Renal pelvis (tissue), 4 donors: Measurements from ENCODE around the gene GLTP. TPM values are rescaled to one million over a fixed set of nuclear protein-coding genes. Genes with fewer than 3 reads are reported as not detected.
"Not testable (repeated sequence)": the region's sequence is repeated elsewhere in the genome, so short reads cannot be mapped to it uniquely, and the experiment has no call there.

Experiments
- DNase-seq: peaks from one replicate; pipeline ENCODE4 v3.0.0-alpha.2; 2013
- polyA plus RNA-seq, 3 donors: library from polyadenylated mRNA; unstranded; fragments of 120-200 nt; gene quantifications; one replicate each; pipeline ENCODE4 v1.2.1, GENCODE V29; 2013; ENCODE audit not compliant: insufficient read length in 3 of 3

Gene GLTP
- polyA plus RNA-seq, 3 donors: 31.7 to 38.6 (median 32.5) TPM

DNA sequence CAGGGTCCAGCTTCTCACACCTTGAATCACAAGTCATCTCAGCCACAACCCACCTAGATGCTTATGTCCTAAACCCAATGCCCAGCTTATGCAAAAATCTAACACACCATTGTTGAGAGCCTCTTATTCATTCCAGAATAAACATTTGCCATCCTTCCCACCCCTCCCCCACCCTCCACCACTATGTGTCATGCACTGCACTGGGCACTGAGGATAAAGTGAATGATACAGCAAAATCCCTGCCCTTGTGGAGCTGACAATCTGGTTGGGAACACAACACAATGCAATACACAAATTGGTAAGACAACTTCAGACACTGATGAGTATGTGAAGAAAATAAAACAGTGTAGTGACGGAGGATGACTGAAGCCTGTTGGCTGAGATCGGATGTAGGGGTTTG lies 1.4 kb upstream of the GLTP start:
- DNase-seq: no peak

- DNase-seq: no peak
These were observed 597 bp upstream of the GLTP start for GRCh38 chr12:109880938-109881337.

GRCh38 chr12:109879351-109880042 lies 844 bp downstream of the GLTP start:
- DNase-seq: no peak

DNA sequence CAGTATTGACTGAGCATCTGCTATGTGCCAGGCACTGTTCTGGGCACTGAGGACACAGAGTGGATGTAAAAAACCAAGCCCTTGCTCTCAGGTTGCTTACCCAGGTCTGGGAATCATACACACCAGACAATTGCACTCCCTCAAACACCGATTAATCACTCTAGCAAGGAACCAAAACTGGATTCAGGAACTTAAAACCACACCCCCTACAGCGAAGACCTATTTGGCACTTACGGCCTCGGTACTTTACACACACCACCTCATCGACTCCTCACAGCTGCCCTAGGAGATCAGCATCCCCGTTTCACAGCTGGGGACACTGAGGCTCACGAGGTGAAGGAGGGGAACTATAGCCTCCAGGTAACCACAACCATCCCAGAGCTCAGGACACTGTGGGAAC lies 1.6 kb downstream of the GLTP start:
- DNase-seq: no peak

GRCh38 chr12:109878247-109878625 lies 2.1 kb downstream of the GLTP start:
- DNase-seq: no peak

DNA sequence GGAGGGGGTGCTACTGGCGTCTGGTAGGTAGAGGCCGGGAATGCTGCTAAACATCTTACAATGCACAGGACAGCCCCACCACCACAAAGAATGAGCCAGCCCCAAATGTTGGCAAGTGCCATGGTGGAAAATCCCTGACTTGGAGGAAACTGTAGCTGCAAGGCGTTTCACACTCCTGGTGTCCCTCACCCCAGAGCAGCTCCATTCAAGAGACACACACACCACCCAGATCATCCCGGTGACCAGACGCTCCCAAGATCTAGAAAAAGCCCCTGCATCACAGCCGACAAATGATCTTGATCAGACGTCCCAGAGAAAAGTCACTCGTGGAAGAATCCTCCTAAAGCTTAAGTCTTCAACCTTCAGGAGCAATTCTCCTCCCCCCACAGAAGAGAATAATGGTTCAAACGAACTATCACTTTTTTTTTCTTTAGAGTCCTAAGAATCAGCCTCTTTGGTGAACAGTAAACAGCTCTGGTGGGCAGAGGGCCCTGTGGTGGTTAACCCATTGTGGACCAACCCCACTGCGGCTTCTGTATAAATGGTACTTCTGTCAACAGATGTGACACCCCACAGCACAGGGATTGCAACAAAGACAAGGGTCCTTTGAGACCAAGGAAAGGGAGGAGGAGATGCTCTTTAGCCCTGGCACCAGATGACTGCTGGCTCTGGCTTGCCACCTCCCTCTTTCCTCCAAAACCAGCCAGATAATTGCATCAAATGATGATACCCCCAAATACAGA lies 2.7 kb downstream of the GLTP start:
- DNase-seq: no peak

GRCh38 chr12:109876406-109876805 lies 3.9 kb downstream of the GLTP start:
- no peak for DNase-seq

GRCh38 chr12:109875572-109876131 lies 4.7 kb downstream of the GLTP start:
- DNase-seq: no peak

DNA sequence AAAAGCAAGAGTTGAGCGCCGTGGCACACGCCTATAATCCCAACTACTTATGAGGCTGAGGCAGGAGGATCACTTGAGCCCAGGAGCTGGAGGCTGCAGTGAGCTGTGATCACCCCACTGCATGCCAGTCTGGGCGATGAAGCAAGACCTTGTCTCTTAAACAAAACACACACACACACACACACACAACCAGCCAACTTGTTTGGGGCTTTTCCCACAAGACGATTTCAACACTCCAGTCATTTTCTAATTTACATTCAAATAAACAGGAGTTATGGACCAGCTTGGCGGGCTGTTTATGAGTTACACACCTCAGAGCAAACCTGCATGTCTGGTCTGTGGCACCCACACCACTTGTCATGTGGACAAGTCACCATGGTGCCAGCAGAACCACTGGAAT lies 6.7 kb downstream of the GLTP start:
- DNase-seq: no peak

DNA sequence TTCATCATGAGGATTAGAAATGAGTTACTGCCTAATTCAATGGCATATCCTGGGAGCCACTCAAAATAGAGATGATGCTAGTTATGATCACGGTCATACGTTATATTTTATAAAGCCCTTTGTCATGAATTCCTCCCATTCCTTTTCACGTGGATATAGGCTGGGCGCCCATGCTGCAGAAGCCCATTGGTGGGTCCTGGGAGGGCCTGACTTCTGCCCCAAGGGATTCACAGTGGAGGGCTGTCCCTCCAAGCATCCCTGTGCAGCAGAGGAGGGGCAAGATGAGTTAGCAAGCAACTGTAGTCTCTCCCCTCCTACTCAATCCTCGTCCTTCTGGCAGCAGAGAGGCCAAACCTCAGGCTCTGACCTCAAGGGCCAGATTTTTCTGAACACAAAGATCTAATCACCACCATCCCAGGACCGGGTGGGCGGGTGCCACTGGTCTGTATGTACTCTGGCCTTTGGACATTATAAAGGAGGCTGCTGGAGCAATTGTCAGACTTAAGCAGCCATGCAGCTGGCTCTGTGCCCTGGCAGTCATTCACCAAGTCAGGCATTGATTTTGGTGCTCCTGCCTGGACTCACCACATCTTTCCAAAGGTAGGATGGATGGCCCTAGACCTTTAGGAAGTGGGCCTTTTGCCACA lies 8.6 kb downstream of the GLTP start:
- DNase-seq: no peak

DNA sequence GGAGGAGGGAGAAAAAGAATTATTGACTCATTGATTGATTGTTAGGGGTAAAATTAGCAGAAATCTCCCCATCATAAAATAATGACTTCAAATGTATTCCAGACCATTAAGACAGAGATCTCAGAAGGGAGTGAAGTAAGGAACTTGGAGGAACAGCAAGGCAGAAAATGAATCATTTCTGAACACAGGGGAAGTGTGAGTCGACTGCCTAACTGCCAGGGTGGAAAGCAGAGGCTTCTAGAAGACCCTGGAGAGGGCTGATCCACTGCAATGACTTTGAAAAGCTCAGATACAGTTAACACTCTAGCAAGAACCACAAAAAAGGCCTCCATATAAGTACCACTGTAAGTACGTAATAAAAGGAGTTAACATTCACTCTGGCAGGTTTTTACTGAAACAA lies 9.7 kb downstream of the GLTP start:
- no peak for DNase-seq

GRCh38 chr12:109868182-109869051 lies 11.9 kb downstream of the GLTP start:
- DNase-seq: no peak

GRCh38 chr12:109864916-109865315 lies 15.4 kb downstream of the GLTP start:
- no peak for DNase-seq

GRCh38 chr12:109863847-109864712 lies 16.3 kb downstream of the GLTP start:
- DNase-seq: no peak

GRCh38 chr12:109862491-109862890 lies 17.9 kb downstream of the GLTP start:
- DNase-seq: not testable (repeated sequence)

GRCh38 chr12:109861689-109862314 lies 18.5 kb downstream of the GLTP start:
- no peak for DNase-seq

- DNase-seq: no peak
These were observed 19.4 kb downstream of the GLTP start for GRCh38 chr12:109860977-109861376.

GRCh38 chr12:109858764-109859163 lies 21.6 kb downstream of the GLTP start:
- DNase-seq: no peak

GRCh38 chr12:109857715-109858114 lies 22.6 kb downstream of the GLTP start:
- no peak for DNase-seq

DNA sequence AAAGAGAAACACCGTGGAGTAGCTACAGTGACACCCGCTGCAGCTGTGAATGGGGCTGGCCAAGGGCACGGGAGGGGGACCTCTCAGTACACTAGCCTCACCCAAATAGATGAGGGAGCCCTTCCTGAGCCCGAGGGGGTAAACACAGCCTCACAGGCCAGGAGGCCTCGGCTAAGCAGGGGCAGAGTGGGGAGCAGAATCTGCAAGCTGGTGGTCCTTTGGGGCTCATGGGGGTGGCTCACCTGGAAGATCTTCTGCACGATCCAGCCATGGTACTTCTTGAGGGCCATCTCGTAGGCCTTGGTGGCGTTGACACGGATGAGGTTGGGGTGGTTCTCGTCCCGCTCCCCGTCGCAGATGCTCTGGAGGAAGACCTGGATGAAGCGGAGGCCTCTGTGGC lies 25.0 kb downstream of the GLTP start:
- DNase-seq: no peak
